Panc1 (cell line): ENCODE measurements around the gene GADL1. TPM values are rescaled to one million over a fixed set of nuclear protein-coding genes. Genes with fewer than 3 reads are reported as not detected.

Source experiments
- ATAC-seq: fragments of 200-7000 bp; cut with Tn5 transposase; 2 replicates; pipeline ENCODE4 v1.9.1; 2020; ENCODE audit warnings: mild to moderate bottlenecking, moderate library complexity
- BruUV-seq: library from RNA; stranded (reverse); fragments of 400-500 nt; replicated peaks from 2 replicates; lab custom pipeline; 2021; lab: Mats Ljungman, UMichigan
- CTCF ChIA-PET: fragments of 300-600 bp; sonication (Branson Sonifier 250); formaldehyde crosslinking; loops from one replicate; lab custom pipeline; 2022; ENCODE audit warnings: antibody characterized with exemption; lab: Charles Lee
- POLR2A ChIA-PET: fragments of 300-600 bp; sonication (Branson Sonifier 250); formaldehyde crosslinking; loops from one replicate; lab custom pipeline; 2022; ENCODE audit warnings: antibody characterized with exemption; lab: Charles Lee
- DNase-seq: peaks from one replicate; pipeline ENCODE4 v3.0.0-alpha.2; 2010; ENCODE audit warnings: low read depth, low spot score
- H3K27ac ChIP-seq: 2 replicates; pipeline ENCODE4 v1.5.1; 2011; ENCODE audit warnings: mild to moderate bottlenecking, low read length, inconsistent platforms
- H3K27me3 ChIP-seq: fragments of 200-500 bp; sonication (Bioruptor generic); 2 replicates; pipeline ENCODE4 v1.6.0; 2014; ENCODE audit warnings: low read length, inconsistent platforms; ENCODE audit not compliant: control insufficient read depth, insufficient read depth
- H3K36me3 ChIP-seq: fragments of 200-500 bp; sonication (Bioruptor generic); 2 replicates; pipeline ENCODE4 v1.5.1; 2014; ENCODE audit warnings: inconsistent platforms, mild to moderate bottlenecking, low read length, moderate library complexity; ENCODE audit not compliant: control insufficient read depth, insufficient read depth
- H3K4me1 ChIP-seq: 2 replicates; pipeline ENCODE4 v1.5.1; 2011; ENCODE audit warnings: inconsistent platforms, mild to moderate bottlenecking, low read length, moderate library complexity; ENCODE audit not compliant: control insufficient read depth, insufficient read depth
- H3K4me3 ChIP-seq, 2 experiments: 2 replicates each; pipeline ENCODE4 v1.5.1; 2011 to 2012; ENCODE audit warnings: low read depth in 2 of 2, low read length in 2 of 2, mild to moderate bottlenecking in 2 of 2, inconsistent platforms in 1 of 2, moderate library complexity in 1 of 2
- H3K9me3 ChIP-seq: fragments of 200-500 bp; sonication (Bioruptor generic); 2 replicates; pipeline ENCODE4 v1.5.1; 2014; ENCODE audit warnings: low read depth, mild to moderate bottlenecking, inconsistent platforms, low read length, moderate library complexity; ENCODE audit not compliant: control insufficient read depth, insufficient read depth
- CTCF ChIP-seq: fragments of 450-650 bp; IDR thresholded peaks from 2 replicates; pipeline ENCODE4 v1.5.1; 2017; ENCODE audit warnings: mild to moderate bottlenecking
- POLR2AphosphoS5 ChIP-seq: IDR thresholded peaks from 2 replicates; pipeline ENCODE4 v1.6.1; 2012; ENCODE audit warnings: mild to moderate bottlenecking, low read depth, low read length, moderate library complexity
- REST ChIP-seq, 2 experiments: IDR thresholded peaks; 2 replicates each; pipeline ENCODE4 v1.6.1; 2011 to 2012; ENCODE audit warnings: low read depth in 2 of 2, control low read depth in 1 of 2, low read length in 1 of 2, mild to moderate bottlenecking in 1 of 2, moderate library complexity in 1 of 2; ENCODE audit not compliant: insufficient read depth in 1 of 2
- SIN3A ChIP-seq: IDR thresholded peaks from 2 replicates; pipeline ENCODE4 v1.6.1; 2012; ENCODE audit warnings: low read depth, mild to moderate bottlenecking, low read length, moderate library complexity, borderline replicate concordance; ENCODE audit not compliant: insufficient read depth
- TCF7L2 ChIP-seq: IDR thresholded peaks from 2 replicates; pipeline ENCODE4 v1.6.1; 2011; ENCODE audit warnings: mild to moderate bottlenecking, low read depth, low read length, inconsistent platforms
- in situ Hi-C: cut with HindIII; loops from 2 replicates; pipeline ENCODE4 v1.10.0; 2016; ENCODE audit warnings: low sequenced_read_pairs, low pct_unique_long_range_greater_than_20kb
- intact Hi-C: fragments of 100-400 bp; cut with micrococcal nuclease; formaldehyde crosslinking; loops from one replicate; pipeline ENCODE4 v1.10.0; 2022; ENCODE audit not compliant: unreplicated experiment
- total RNA-seq: library from RNA; stranded (reverse); gene quantifications from one replicate; pipeline ENCODE4 v1.2.1, GENCODE V29; 2021; ENCODE audit not compliant: unreplicated experiment

The GADL1 gene
- total RNA-seq, 1 experiment from 2014 or later, result not detected

GRCh38 chr3:30852833-30853232, 41.6 kb downstream of the GADL1 start:
- no TSS peak for BruUV-seq
- POLR2A ChIA-PET, result no interaction called here
- CTCF ChIA-PET, result no interaction called here
- ATAC-seq, result no peak
- no peak overlapping the region for H3K4me3 ChIP-seq
- H3K4me1 ChIP-seq, result no peaks in the 10 kb centered on the region
- no peaks in the 10 kb centered on the region for H3K9me3 ChIP-seq
- H3K27me3 ChIP-seq, result no peaks in the 10 kb centered on the region
- no peak overlapping the region for H3K27ac ChIP-seq
- in situ Hi-C loops (no loop called here), intact Hi-C loops (no loop called here)
- no peaks in the 10 kb centered on the region for H3K36me3 ChIP-seq
- TF ChIP-seq REST (IDR thresholded peaks at IDR 0.05; ENCODE audit: insufficient read depth in 1 of 2, low read depth in 2 of 2, low read length in 1 of 2), result no peak
- TF ChIP-seq POLR2AphosphoS5, result no peak
- TF ChIP-seq SIN3A, result no peak
- TF ChIP-seq CTCF, result no peak
- TF ChIP-seq TCF7L2, result no peak
- no peak for DNase-seq

- TF ChIP-seq CTCF, result no peak
- no peak for TF ChIP-seq REST (IDR thresholded peaks at IDR 0.05; ENCODE audit: insufficient read depth in 1 of 2, low read depth in 2 of 2, low read length in 1 of 2)
- TF ChIP-seq POLR2AphosphoS5, result no peak
- TF ChIP-seq SIN3A, result no peak
- no peak for TF ChIP-seq TCF7L2
- BruUV-seq, result no TSS peak
- H3K36me3 ChIP-seq, result no peaks in the 10 kb centered on the region
- H3K4me3 ChIP-seq, result no peak overlapping the region
- no peaks in the 10 kb centered on the region for H3K4me1 ChIP-seq
- in situ Hi-C loops, result no loop called here
- no peaks in the 10 kb centered on the region for H3K27me3 ChIP-seq
- intact Hi-C loops, result no loop called here
- H3K9me3 ChIP-seq, result no peaks in the 10 kb centered on the region
- ATAC-seq, result no peak
- H3K27ac ChIP-seq, result no peak overlapping the region
- POLR2A ChIA-PET, result no interaction called here
- no peak for DNase-seq
- CTCF ChIA-PET, result no interaction called here
These were observed 46.2 kb downstream of the GADL1 start for GRCh38 chr3:30848087-30848779.
